Heart left ventricle (tissue), 16 donors: ENCODE data around the gene MGLL. TPM values are rescaled to one million over a fixed set of nuclear protein-coding genes. Genes with fewer than 3 reads are reported as not detected.
A peak's percentile ranks its signal among the peaks of the same experiment; 100 is the strongest.

ENCODE experiments used
- ATAC-seq, 4 donors: fragments of 200-7000 bp; cut with Tn5 transposase; one replicate each; pipeline ENCODE4 v1.9.1; 2020 to 2022; ENCODE audit warnings: moderate library complexity in 4 of 4, mild to moderate bottlenecking in 3 of 4, moderate number of reproducible peaks in 1 of 4
- DNase-seq, 5 donors: peaks; one replicate each; pipeline ENCODE4 v3.0.0-alpha.2; 2020
- H3K27ac ChIP-seq, 12 donors: fragments of 200-600 bp; sonication (generic) in 4 of 12; one replicate each; pipeline versions ENCODE4 v1.5.0 to v1.8.0; 2016 to 2022; ENCODE audit warnings: mild to moderate bottlenecking in 2 of 12
- H3K27me3 ChIP-seq, 9 donors: fragments of 200-600 bp; sonication (generic) in 2 of 9; one replicate each; pipeline versions ENCODE4 v1.5.1 to v1.8.0; 2016 to 2022; ENCODE audit warnings: mild to moderate bottlenecking in 3 of 9
- H3K36me3 ChIP-seq, 9 donors: fragments of 200-600 bp; sonication (generic) in 2 of 9; one replicate each; pipeline versions ENCODE4 v1.5.0 to v1.8.0; 2018 to 2022; ENCODE audit warnings: mild to moderate bottlenecking in 2 of 9
- H3K4me1 ChIP-seq, 12 donors: fragments of 200-600 bp; sonication (generic) in 4 of 12; one replicate each; pipeline versions ENCODE4 v1.5.0 to v1.8.0; 2016 to 2022; ENCODE audit warnings: mild to moderate bottlenecking in 3 of 12
- H3K4me3 ChIP-seq, 12 donors: fragments of 200-600 bp; sonication (generic) in 4 of 12; one replicate each; pipeline versions ENCODE4 v1.5.0 to v1.8.0; 2017 to 2022; ENCODE audit warnings: mild to moderate bottlenecking in 9 of 12, moderate library complexity in 4 of 12
- H3K9me3 ChIP-seq, 12 donors: fragments of 200-600 bp; sonication (generic) in 4 of 12; one replicate each; pipeline versions ENCODE4 v1.5.0 to v1.8.0; 2016 to 2022; ENCODE audit warnings: mild to moderate bottlenecking in 1 of 12
- POLR2A ChIP-seq, 2 donors: fragments of 450-650 bp; IDR thresholded peaks; one replicate each; pipeline ENCODE4 v1.6.1; 2017; ENCODE audit warnings: antibody characterized with exemption in 2 of 2, mild to moderate bottlenecking in 2 of 2, moderate library complexity in 2 of 2
- WGBS, 4 donors: extraction: QIAGEN DNeasy Blood & Tissue Kit in 2 of 4; methylation state at CpG; one replicate each; pipeline versions ENCODE4 v1.1.5 to v1.1.7; 2013 to 2018; 5-methylcytosine and 5-hydroxymethylcytosine counted together
- intact Hi-C, 10 donors: fragments of 100-400 bp; cut with DNase I; formaldehyde crosslinking; loops; one replicate each; pipeline versions ENCODE4 v1.11.1 to v1.14.2; 2022
- polyA plus RNA-seq, 2 donors: library from polyadenylated mRNA; stranded (reverse); fragments of 200-250 nt; gene quantifications; one replicate each; pipeline ENCODE4 v1.2.3, GENCODE V29; 2013
- total RNA-seq, 9 donors: library from RNA; depleted of rRNA in 2 of 9; stranded (reverse); fragments of >200 nt in 2 of 9; fragmentation: NEBNext Ultra II Directional in 3 of 9; extraction: Animal tissue kit (Norgen Biotek cat#: 25700) in 3 of 9; gene quantifications; one replicate each; pipeline versions ENCODE4 v1.1.0 to v1.2.4, GENCODE V29; 2016 to 2023
- TF ChIP-seq, protein P1 (sequence below), 12 donors: fragments of 200-600 bp; sonication (generic) in 4 of 12; IDR thresholded peaks; one replicate each; pipeline versions ENCODE4 v1.5.0 to v1.8.0; 2018 to 2022; ENCODE audit warnings: antibody characterized with exemption in 12 of 12, mild to moderate bottlenecking in 5 of 12
- donor health status: ischemic (EF 13 %, LVEDD 7.1; RV severe dilation, severe dysfunction).
- donor health status: healthy with polysubstance abuse.
- donor health status: DM: no; HTN: yes; CAD: no.
- donor health status: DM: no; HTN: no; CAD: no.
- donor health status: ischemic (EF 25% LVEDD 6.9; RV normal size, moderate dysfunction).
- donor health status: ischemic (EF 25% LVEDD 5.7; RV mildly dilated, moderate dysfunction).
- donor health status: healthy.
- donor health status: DM: yes; HTN: yes; CAD: no.
- donor health status: ischemic (EF 35%, LVEDD 5.7; RV mildly dilated, moderate dysfunction).
- donor health status: nonischemic (EF 11% LVEDD 7.7; RV severe dilation, severe dysfunction).
- donor health status: DM: yes; HTN: yes; CAD: no.
- donor health status: PGD.
- donor health status: ischemic (EF 29% LVEDD 5.4; RV normal size, mild dysfunction).
- donor health status: nonischemic (EF 23%, LVEDD 6.1; RV moderate dilation, normal function).

Gene MGLL
- total and polyA plus RNA-seq, 11 donors: 38.5 to 119 (median 78.9) TPM

DNA sequence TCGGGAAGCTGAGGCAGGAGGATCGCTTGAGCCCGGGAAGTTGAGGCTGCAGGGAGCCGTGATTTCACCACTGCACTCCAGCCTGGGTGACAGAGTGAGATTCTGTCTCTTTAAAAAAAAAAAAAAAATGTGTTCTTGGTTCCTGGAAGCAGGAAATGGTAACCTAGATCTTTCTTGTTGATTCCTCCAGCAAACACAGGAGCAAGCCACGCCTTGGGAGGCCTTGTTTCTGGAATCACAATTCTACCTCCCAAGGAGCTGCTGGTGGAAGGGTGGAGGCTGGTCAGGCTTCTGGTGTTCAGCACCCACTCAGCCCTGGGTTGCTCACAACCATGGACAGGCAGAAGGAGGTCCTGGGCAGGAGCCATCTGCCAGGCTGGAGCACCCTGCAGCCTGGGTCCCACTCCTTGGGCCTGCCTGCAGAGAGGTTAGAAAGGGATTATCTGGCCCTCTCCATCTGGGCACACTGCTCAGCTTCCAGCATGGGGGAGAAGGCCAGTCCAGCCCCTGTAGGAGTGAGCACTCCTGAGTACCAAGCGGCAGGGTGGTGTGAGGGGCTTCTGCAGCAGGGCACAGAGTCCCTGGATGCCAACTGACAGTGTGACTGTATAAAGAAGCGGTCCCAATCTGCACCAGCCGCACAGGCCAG, 84.0 kb downstream of the MGLL start:
- peak in 4 of 5 donors; percentile 57 to 69 (median 64) for DNase-seq
- Histone ChIP-seq H3K27me3 (no peaks in the 10 kb centered on the region), H3K4me1 (peaks cover 23 to 100% (median 89%) of the 10 kb centered on the region in 12 donors), H3K9me3 (no peaks in the 10 kb centered on the region), H3K27ac (peak overlapping the region; percentile 73 to 95 (median 87)), H3K4me3 (no peak overlapping the region), H3K36me3 (peaks cover 0 to 6% (median 0%) of the 10 kb centered on the region in 9 donors)
- TF ChIP-seq, protein P1, sequence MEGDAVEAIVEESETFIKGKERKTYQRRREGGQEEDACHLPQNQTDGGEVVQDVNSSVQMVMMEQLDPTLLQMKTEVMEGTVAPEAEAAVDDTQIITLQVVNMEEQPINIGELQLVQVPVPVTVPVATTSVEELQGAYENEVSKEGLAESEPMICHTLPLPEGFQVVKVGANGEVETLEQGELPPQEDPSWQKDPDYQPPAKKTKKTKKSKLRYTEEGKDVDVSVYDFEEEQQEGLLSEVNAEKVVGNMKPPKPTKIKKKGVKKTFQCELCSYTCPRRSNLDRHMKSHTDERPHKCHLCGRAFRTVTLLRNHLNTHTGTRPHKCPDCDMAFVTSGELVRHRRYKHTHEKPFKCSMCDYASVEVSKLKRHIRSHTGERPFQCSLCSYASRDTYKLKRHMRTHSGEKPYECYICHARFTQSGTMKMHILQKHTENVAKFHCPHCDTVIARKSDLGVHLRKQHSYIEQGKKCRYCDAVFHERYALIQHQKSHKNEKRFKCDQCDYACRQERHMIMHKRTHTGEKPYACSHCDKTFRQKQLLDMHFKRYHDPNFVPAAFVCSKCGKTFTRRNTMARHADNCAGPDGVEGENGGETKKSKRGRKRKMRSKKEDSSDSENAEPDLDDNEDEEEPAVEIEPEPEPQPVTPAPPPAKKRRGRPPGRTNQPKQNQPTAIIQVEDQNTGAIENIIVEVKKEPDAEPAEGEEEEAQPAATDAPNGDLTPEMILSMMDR (IDR thresholded peaks at IDR 0.05): no peak
- peak in 1 of 2 donors; percentile 30 for TF ChIP-seq POLR2A (IDR thresholded peaks at IDR 0.05)
- ATAC-seq: peak; percentile 40 to 52 (median 46)
- WGBS, 4 donors: 69 to 84% (median 73%) methylated on average over 8 of the region's 8 CpGs
- intact Hi-C loops: no loop called here

DNA sequence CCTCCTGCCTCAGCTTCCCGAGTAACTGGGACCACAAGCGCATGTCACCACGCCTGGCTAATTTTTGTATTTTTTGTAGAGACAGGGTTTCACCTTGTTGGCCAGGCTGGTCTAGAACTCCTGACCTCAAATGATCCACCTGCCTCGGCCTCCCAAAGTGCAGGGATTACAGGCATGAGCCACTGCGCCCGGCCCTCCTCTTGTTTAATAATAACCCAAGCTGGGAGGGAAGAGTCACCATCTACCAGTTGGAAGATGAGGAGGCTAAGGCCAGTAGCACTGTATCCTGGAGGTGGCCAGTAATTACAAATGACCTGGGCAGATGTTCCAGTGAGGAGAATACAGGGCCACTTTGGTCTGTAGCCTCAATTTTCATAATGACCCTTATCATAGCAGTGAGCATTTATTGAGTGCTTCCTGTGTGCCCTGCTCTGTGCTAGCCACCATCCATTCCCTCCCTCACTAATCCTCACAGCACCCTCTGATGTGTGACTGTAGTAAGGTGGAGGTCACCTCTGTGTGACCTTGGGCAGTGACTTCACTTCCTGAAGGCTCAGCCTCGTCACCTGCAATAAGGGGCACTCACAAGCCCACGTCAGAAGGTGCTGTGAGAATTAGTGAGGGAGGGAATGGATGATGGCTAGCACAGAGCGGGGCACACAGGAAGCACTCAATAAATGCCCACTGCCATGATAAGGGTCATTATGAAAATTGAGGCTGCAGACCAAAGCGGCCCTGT, 85.3 kb downstream of the MGLL start:
- H3K36me3 ChIP-seq: peaks cover 0 to 8% (median 0%) of the 10 kb centered on the region in 9 donors
- no peaks in the 10 kb centered on the region for H3K27me3 ChIP-seq
- no peak overlapping the region for H3K4me3 ChIP-seq
- H3K9me3 ChIP-seq: no peaks in the 10 kb centered on the region
- ATAC-seq (no peak), DNase-seq (peak in 1 of 5 donors; percentile 17)
- intact Hi-C loops: loop anchor here in 1 of 10 donors (1.0 kb wide), 1 partner anchor 38 kb away; no protein-coding TSS in a partner anchor
- 83 to 88% (median 85%) methylated on average over 10 of the region's 10 CpGs for WGBS, 4 donors
- H3K4me1 ChIP-seq: peaks cover 18 to 100% (median 86%) of the 10 kb centered on the region in 12 donors
- TF ChIP-seq, protein P1 (IDR thresholded peaks at IDR 0.05): no peak
- no peak for TF ChIP-seq POLR2A (IDR thresholded peaks at IDR 0.05)
- H3K27ac ChIP-seq: peak overlapping the region in 11 of 12 donors; percentile 20 to 95 (median 86)

DNA sequence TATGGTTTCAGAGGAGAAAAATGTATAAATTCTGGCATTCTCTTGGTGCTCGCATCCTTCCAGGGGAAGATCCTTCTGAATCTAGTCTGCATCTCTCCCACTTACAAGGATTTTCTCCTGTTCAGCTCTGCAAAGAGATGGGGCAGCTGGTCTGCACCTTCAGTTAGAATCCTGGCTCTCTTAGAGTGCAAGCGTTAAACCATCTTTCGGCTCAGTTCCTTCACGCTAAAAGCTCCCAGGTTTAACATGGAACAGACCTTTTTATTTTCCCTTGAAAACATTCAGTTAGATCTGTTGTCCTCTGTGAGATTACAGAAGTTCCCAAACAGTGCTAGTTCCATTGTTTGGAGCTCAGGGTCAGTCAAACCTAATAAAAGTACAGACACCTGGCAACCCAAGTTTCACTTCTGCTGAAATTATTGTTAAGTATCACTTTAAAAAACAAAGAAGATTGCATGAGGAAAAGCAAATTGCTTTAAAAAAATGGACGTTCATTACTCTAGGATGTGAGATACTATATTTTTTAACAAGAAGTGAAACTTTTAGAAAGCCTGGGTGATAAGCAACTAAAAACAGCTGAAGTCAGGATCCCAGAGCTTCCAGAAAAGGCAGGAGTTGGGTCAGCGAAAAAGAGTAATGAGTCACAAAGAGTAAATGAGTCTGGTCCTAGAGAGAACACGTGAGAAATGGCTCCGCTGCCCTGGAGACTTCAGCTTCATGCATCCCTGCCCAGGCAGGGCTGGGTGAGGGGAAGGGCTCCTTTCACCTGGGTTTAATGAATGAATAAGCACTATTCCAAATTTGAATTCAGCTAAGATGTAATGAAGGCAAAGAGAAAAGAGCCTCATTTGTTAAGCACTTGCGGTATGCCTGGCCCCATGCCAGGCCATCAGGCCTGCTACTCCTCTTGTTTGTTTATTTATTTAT, 86.3 kb downstream of the MGLL start:
- peak in 2 of 5 donors; percentile 42 to 52 for DNase-seq
- intact Hi-C loops: no loop called here
- H3K27ac ChIP-seq: peak overlapping the region; percentile 13 to 95 (median 84)
- TF ChIP-seq, protein P1 (IDR thresholded peaks at IDR 0.05): no peak
- TF ChIP-seq POLR2A (IDR thresholded peaks at IDR 0.05): no peak
- H3K27me3 ChIP-seq: no peaks in the 10 kb centered on the region
- H3K4me1 ChIP-seq: peaks cover 18 to 100% (median 80%) of the 10 kb centered on the region in 12 donors
- H3K4me3 ChIP-seq: peak overlapping the region in 1 of 12 donors; percentile 9
- 55 to 62% (median 61%) methylated on average over 9 of the region's 9 CpGs for WGBS, 4 donors
- ATAC-seq: peak in 3 of 4 donors; percentile 18 to 60 (median 43)
- H3K36me3 ChIP-seq: peaks cover 0 to 8% (median 0%) of the 10 kb centered on the region in 9 donors
- H3K9me3 ChIP-seq: no peaks in the 10 kb centered on the region
